ENCODE data around the gene LSAMP. TPM values are rescaled to one million over a fixed set of nuclear protein-coding genes. Genes with fewer than 3 reads are reported as not detected.

Gene LSAMP
- total RNA-seq, 1 experiment from 2014 or later: not detected

GRCh38 chr3:116039651-116039985 lies 405.7 kb downstream of the LSAMP start:
- no peak for DNase-seq
- ChIA-PET CTCF (interaction anchor here (0.5 kb wide), 1 partner anchor 629 kb away, joined by 9 read pairs; no protein-coding TSS in a partner anchor), POLR2A (ENCODE audit: unreplicated experiment) (no interaction called here)
- no peaks in the 10 kb centered on the region for H3K9me2 ChIP-seq (ENCODE audit: insufficient read depth)
- intact Hi-C loops (cut with micrococcal nuclease; ENCODE audit: unreplicated experiment): no loop called here
- H4K20me1 ChIP-seq (ENCODE audit: insufficient read depth): no peaks in the 10 kb centered on the region
- no peaks in the 10 kb centered on the region for H3K79me2 ChIP-seq (ENCODE audit: low read depth)
- H3K27ac ChIP-seq: no peak overlapping the region
- BruUV-seq (replicated peaks): no TSS peak
- H2AFZ ChIP-seq: no peak overlapping the region
- no peak overlapping the region for H3K4me3 ChIP-seq
- no peaks in the 10 kb centered on the region for H3K36me3 ChIP-seq (ENCODE audit: low read depth)
- no peak overlapping the region for H3K4me2 ChIP-seq
- H3K4me1 ChIP-seq (replicated peaks; ENCODE audit: insufficient read depth): no peaks in the 10 kb centered on the region
- H3F3A ChIP-seq (ENCODE audit: insufficient read depth, low read depth): no peaks in the 10 kb centered on the region
- no peaks in the 10 kb centered on the region for H3K27me3 ChIP-seq (ENCODE audit: insufficient read depth, low read depth)
- TF ChIP-seq EZH2 (IDR thresholded peaks at IDR 0.05; ENCODE audit: low read depth) (no peak), CTCF (conservative IDR thresholded peaks at IDR 0.05) (no peak)
- H3K9me3 ChIP-seq (ENCODE audit: insufficient read depth, low read depth): no peaks in the 10 kb centered on the region

GRCh38 chr3:116038968-116039650 lies 406.2 kb downstream of the LSAMP start:
- H3K9me3 ChIP-seq (ENCODE audit: insufficient read depth, low read depth): no peaks in the 10 kb centered on the region
- CTCF ChIA-PET: interaction anchor here (0.5 kb wide), 1 partner anchor 628 kb away, joined by 9 read pairs; no protein-coding TSS in a partner anchor
- POLR2A ChIA-PET (ENCODE audit: unreplicated experiment): no interaction called here
- no peak overlapping the region for H3K4me2 ChIP-seq
- H3K27ac ChIP-seq: no peak overlapping the region
- no peaks in the 10 kb centered on the region for H3K9me2 ChIP-seq (ENCODE audit: insufficient read depth)
- no peak overlapping the region for H3K4me3 ChIP-seq
- BruUV-seq (replicated peaks): no TSS peak
- no peaks in the 10 kb centered on the region for H4K20me1 ChIP-seq (ENCODE audit: insufficient read depth)
- no peak overlapping the region for H2AFZ ChIP-seq
- intact Hi-C loops (cut with micrococcal nuclease; ENCODE audit: unreplicated experiment): no loop called here
- no peaks in the 10 kb centered on the region for H3K4me1 ChIP-seq (replicated peaks; ENCODE audit: insufficient read depth)
- H3K36me3 ChIP-seq (ENCODE audit: low read depth): no peaks in the 10 kb centered on the region
- no peaks in the 10 kb centered on the region for H3K79me2 ChIP-seq (ENCODE audit: low read depth)
- H3F3A ChIP-seq (ENCODE audit: insufficient read depth, low read depth): no peaks in the 10 kb centered on the region
- H3K27me3 ChIP-seq (ENCODE audit: insufficient read depth, low read depth): no peaks in the 10 kb centered on the region
- TF ChIP-seq EZH2 (IDR thresholded peaks at IDR 0.05; ENCODE audit: low read depth): no peak
- no peak for TF ChIP-seq CTCF (conservative IDR thresholded peaks at IDR 0.05)
- no peak for DNase-seq

GRCh38 chr3:116037954-116038911 lies 407.1 kb downstream of the LSAMP start:
- ChIA-PET CTCF (no interaction called here), POLR2A (ENCODE audit: unreplicated experiment) (no interaction called here)
- TF ChIP-seq CTCF (conservative IDR thresholded peaks at IDR 0.05): no peak
- no peak for TF ChIP-seq EZH2 (IDR thresholded peaks at IDR 0.05; ENCODE audit: low read depth)
- Histone ChIP-seq H3K36me3 (ENCODE audit: low read depth) (no peaks in the 10 kb centered on the region), H3K4me3 (no peak overlapping the region), H2AFZ (no peak overlapping the region), H3K27me3 (ENCODE audit: insufficient read depth, low read depth) (no peaks in the 10 kb centered on the region), H3K27ac (no peak overlapping the region), H4K20me1 (ENCODE audit: insufficient read depth) (no peaks in the 10 kb centered on the region), H3K9me3 (ENCODE audit: insufficient read depth, low read depth) (no peaks in the 10 kb centered on the region), H3F3A (ENCODE audit: insufficient read depth, low read depth) (no peaks in the 10 kb centered on the region), H3K9me2 (ENCODE audit: insufficient read depth) (no peaks in the 10 kb centered on the region), H3K4me2 (no peak overlapping the region), H3K4me1 (replicated peaks; ENCODE audit: insufficient read depth) (no peaks in the 10 kb centered on the region), H3K79me2 (ENCODE audit: low read depth) (no peaks in the 10 kb centered on the region)
- intact Hi-C loops (cut with micrococcal nuclease; ENCODE audit: unreplicated experiment): no loop called here
- no peak for DNase-seq
- no TSS peak for BruUV-seq (replicated peaks)

Measured in PC-9 (cell line).